Measurements from ENCODE around the gene AUTS2. TPM values are rescaled to one million over a fixed set of nuclear protein-coding genes. Genes with fewer than 3 reads are reported as not detected.

Gene AUTS2
- total and polyA plus RNA-seq, 2 donors (not counting 1 experiment from before 2014, with no cell fraction given) = 0.60 to 9.1 TPM

GRCh38 chr7:70489813-70490212, 891.5 kb downstream of the AUTS2 start:
- DNase-seq (ENCODE audit: low read depth in 2 of 2) = no peak
- Histone ChIP-seq H3K9ac (ENCODE audit: insufficient read depth, low read length) (no peak overlapping the region), H3K27me3 (ENCODE audit: control insufficient read depth, insufficient read depth, low read length) (no peaks in the 10 kb centered on the region), H4K20me1 (ENCODE audit: control insufficient read depth, extremely low read depth, insufficient read depth, low read length) (no peaks in the 10 kb centered on the region), H3K36me3 (ENCODE audit: control insufficient read depth, insufficient read depth, low read length) (no peaks in the 10 kb centered on the region), H3K79me2 (ENCODE audit: control insufficient read depth, insufficient read depth, low read length) (no peaks in the 10 kb centered on the region), H3K4me2 (ENCODE audit: extremely low read depth, insufficient read depth, low read length) (no peak overlapping the region), H2AFZ (ENCODE audit: low read length) (no peak overlapping the region), H3K27ac (ENCODE audit: insufficient read depth, low read length) (no peak overlapping the region), H3K4me1 (ENCODE audit: control insufficient read depth, extremely low read depth, insufficient read depth, low read length) (no peaks in the 10 kb centered on the region), H3K9me3 (ENCODE audit: control insufficient read depth, insufficient read depth, low read depth, low read length) (no peaks in the 10 kb centered on the region), H3K4me3 (replicated peaks in 1 of 4; ENCODE audit: control extremely low read depth in 1 of 4, insufficient read depth in 1 of 4, low read depth in 3 of 4, low read length in 4 of 4) (no peak overlapping the region)
- TF ChIP-seq EZH2 (IDR thresholded peaks at IDR 0.05; ENCODE audit: low read length, missing control alignments) = no peak
- no peak for TF ChIP-seq CTCF (conservative IDR thresholded peaks at IDR 0.05 in 1 of 2, IDR thresholded peaks at IDR 0.05 in 1 of 2; ENCODE audit: low read depth in 1 of 2, low read length in 2 of 2)

DNA sequence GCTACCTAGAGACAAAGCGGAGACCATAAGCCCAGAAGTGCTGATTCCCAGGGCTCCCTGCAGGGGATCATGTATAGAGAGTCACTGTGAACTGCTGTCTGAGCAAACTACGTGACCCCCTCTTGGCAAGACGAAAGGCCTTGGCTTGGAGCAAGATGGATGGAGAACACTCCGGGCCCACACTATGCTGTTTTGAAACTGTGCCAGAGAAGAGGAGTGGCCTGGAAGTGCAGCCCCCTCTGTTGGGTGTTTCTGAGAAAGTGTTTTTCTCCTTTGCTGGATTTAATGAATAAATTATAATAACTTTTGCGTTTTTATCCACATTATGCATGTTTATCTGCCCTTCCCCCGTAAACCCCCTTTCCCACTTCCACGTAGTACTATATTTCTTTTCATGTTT, 894.4 kb downstream of the AUTS2 start:
- H2AFZ ChIP-seq (ENCODE audit: low read length) = no peak overlapping the region
- TF ChIP-seq CTCF (conservative IDR thresholded peaks at IDR 0.05 in 1 of 2, IDR thresholded peaks at IDR 0.05 in 1 of 2; ENCODE audit: low read depth in 1 of 2, low read length in 2 of 2) (no peak), EZH2 (IDR thresholded peaks at IDR 0.05; ENCODE audit: low read length, missing control alignments) (no peak)
- DNase-seq (ENCODE audit: low read depth in 2 of 2) = no peak
- H3K79me2 ChIP-seq (ENCODE audit: control insufficient read depth, insufficient read depth, low read length) = no peaks in the 10 kb centered on the region
- no peak overlapping the region for H3K9ac ChIP-seq (ENCODE audit: insufficient read depth, low read length)
- no peak overlapping the region for H3K4me2 ChIP-seq (ENCODE audit: extremely low read depth, insufficient read depth, low read length)
- no peaks in the 10 kb centered on the region for H3K9me3 ChIP-seq (ENCODE audit: control insufficient read depth, insufficient read depth, low read depth, low read length)
- H3K27ac ChIP-seq (ENCODE audit: insufficient read depth, low read length) = no peak overlapping the region
- no peak overlapping the region for H3K4me3 ChIP-seq (replicated peaks in 1 of 4; ENCODE audit: control extremely low read depth in 1 of 4, insufficient read depth in 1 of 4, low read depth in 3 of 4, low read length in 4 of 4)
- no peaks in the 10 kb centered on the region for H3K27me3 ChIP-seq (ENCODE audit: control insufficient read depth, insufficient read depth, low read length)
- no peaks in the 10 kb centered on the region for H4K20me1 ChIP-seq (ENCODE audit: control insufficient read depth, extremely low read depth, insufficient read depth, low read length)
- no peaks in the 10 kb centered on the region for H3K36me3 ChIP-seq (ENCODE audit: control insufficient read depth, insufficient read depth, low read length)
- H3K4me1 ChIP-seq (ENCODE audit: control insufficient read depth, extremely low read depth, insufficient read depth, low read length) = no peaks in the 10 kb centered on the region

GRCh38 chr7:70494225-70495032, 896.2 kb downstream of the AUTS2 start:
- peak in 1 of 2 donors; percentile 9 for DNase-seq (ENCODE audit: low read depth in 2 of 2)
- Histone ChIP-seq H3K4me2 (ENCODE audit: extremely low read depth, insufficient read depth, low read length) (no peak overlapping the region), H4K20me1 (ENCODE audit: control insufficient read depth, extremely low read depth, insufficient read depth, low read length) (no peaks in the 10 kb centered on the region), H3K36me3 (ENCODE audit: control insufficient read depth, insufficient read depth, low read length) (no peaks in the 10 kb centered on the region), H3K79me2 (ENCODE audit: control insufficient read depth, insufficient read depth, low read length) (no peaks in the 10 kb centered on the region), H2AFZ (ENCODE audit: low read length) (no peak overlapping the region), H3K9ac (ENCODE audit: insufficient read depth, low read length) (no peak overlapping the region), H3K4me1 (ENCODE audit: control insufficient read depth, extremely low read depth, insufficient read depth, low read length) (no peaks in the 10 kb centered on the region), H3K9me3 (ENCODE audit: control insufficient read depth, insufficient read depth, low read depth, low read length) (no peaks in the 10 kb centered on the region), H3K27ac (ENCODE audit: insufficient read depth, low read length) (no peak overlapping the region), H3K27me3 (ENCODE audit: control insufficient read depth, insufficient read depth, low read length) (no peaks in the 10 kb centered on the region), H3K4me3 (replicated peaks in 1 of 4; ENCODE audit: control extremely low read depth in 1 of 4, insufficient read depth in 1 of 4, low read depth in 3 of 4, low read length in 4 of 4) (no peak overlapping the region)
- TF ChIP-seq EZH2 (IDR thresholded peaks at IDR 0.05; ENCODE audit: low read length, missing control alignments) = no peak
- no peak for TF ChIP-seq CTCF (conservative IDR thresholded peaks at IDR 0.05 in 1 of 2, IDR thresholded peaks at IDR 0.05 in 1 of 2; ENCODE audit: low read depth in 1 of 2, low read length in 2 of 2)
